ENCODE results near the gene SPDYC.

GRCh38 chr11:65215441-65216076 is 45.5 kb downstream of the SPDYC start:
- TF ChIP-seq POLR2A (IDR thresholded peaks at IDR 0.05) = no peak
- TF ChIP-seq, protein P1, sequence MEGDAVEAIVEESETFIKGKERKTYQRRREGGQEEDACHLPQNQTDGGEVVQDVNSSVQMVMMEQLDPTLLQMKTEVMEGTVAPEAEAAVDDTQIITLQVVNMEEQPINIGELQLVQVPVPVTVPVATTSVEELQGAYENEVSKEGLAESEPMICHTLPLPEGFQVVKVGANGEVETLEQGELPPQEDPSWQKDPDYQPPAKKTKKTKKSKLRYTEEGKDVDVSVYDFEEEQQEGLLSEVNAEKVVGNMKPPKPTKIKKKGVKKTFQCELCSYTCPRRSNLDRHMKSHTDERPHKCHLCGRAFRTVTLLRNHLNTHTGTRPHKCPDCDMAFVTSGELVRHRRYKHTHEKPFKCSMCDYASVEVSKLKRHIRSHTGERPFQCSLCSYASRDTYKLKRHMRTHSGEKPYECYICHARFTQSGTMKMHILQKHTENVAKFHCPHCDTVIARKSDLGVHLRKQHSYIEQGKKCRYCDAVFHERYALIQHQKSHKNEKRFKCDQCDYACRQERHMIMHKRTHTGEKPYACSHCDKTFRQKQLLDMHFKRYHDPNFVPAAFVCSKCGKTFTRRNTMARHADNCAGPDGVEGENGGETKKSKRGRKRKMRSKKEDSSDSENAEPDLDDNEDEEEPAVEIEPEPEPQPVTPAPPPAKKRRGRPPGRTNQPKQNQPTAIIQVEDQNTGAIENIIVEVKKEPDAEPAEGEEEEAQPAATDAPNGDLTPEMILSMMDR (IDR thresholded peaks at IDR 0.05) = no peak

Data from testis (tissue), 2 donors.